Esophagus muscularis mucosa (tissue), 4 donors: ENCODE data around the gene CHGA. TPM values are rescaled to one million over a fixed set of nuclear protein-coding genes. Genes with fewer than 3 reads are reported as not detected.

Source experiments
- DNase-seq: peaks from one replicate; pipeline ENCODE4 v3.0.0-alpha.2; 2017; ENCODE audit errors: extremely low spot score
- H3K27ac ChIP-seq, 4 donors: fragments of 200-600 bp; sonication (generic); replicated peaks in 1 of 4; 1 replicate in 3 of 4; 2 replicates in 1 of 4; pipeline ENCODE4 v1.5.1; 2016 to 2019; ENCODE audit warnings: mild to moderate bottlenecking in 1 of 4
- H3K27me3 ChIP-seq, 4 donors: fragments of 200-600 bp; sonication (generic); one replicate each; pipeline versions ENCODE4 v1.5.1 to v1.6.0; 2016 to 2019
- H3K36me3 ChIP-seq, 4 donors: fragments of 200-600 bp; sonication (generic); one replicate each; pipeline ENCODE4 v1.5.1; 2016 to 2019
- H3K4me1 ChIP-seq, 4 donors: fragments of 200-600 bp; sonication (generic); one replicate each; pipeline ENCODE4 v1.5.1; 2016 to 2019
- H3K4me3 ChIP-seq, 4 donors: fragments of 200-600 bp; sonication (generic); 1 replicate in 2 of 4; 2 replicates in 2 of 4; pipeline ENCODE4 v1.5.1; 2016 to 2019; ENCODE audit warnings: mild to moderate bottlenecking in 4 of 4, moderate library complexity in 1 of 4
- H3K9me3 ChIP-seq, 4 donors: fragments of 200-600 bp; sonication (generic); 1 replicate in 3 of 4; 2 replicates in 1 of 4; pipeline ENCODE4 v1.5.1; 2016 to 2019
- CTCF ChIP-seq, 3 experiments: fragments of 200-600 bp in 2 of 3; fragments of 450-650 bp in 1 of 3; sonication (generic) in 2 of 3; IDR thresholded peaks; one replicate each; pipeline ENCODE4 v1.5.1; 2017 to 2019; ENCODE audit warnings: antibody characterized with exemption in 3 of 3, mild to moderate bottlenecking in 2 of 3, moderate library complexity in 1 of 3
- EP300 ChIP-seq: sonication (generic); formaldehyde crosslinking; IDR thresholded peaks from one replicate; pipeline ENCODE4 v1.6.1; 2017; ENCODE audit warnings: antibody characterized with exemption
- POLR2A ChIP-seq: fragments of 450-650 bp; IDR thresholded peaks from one replicate; pipeline ENCODE4 v1.6.1; 2017; ENCODE audit warnings: antibody characterized with exemption, moderate library complexity, mild to moderate bottlenecking, low read depth
- POLR2AphosphoS5 ChIP-seq, 2 donors: sonication (generic); formaldehyde crosslinking; IDR thresholded peaks; one replicate each; pipeline ENCODE4 v1.6.1; 2017; ENCODE audit warnings: antibody characterized with exemption in 2 of 2
- WGBS: methylation state at CpG from one replicate; pipeline ENCODE4 v1.1.5; 2018; 5-methylcytosine and 5-hydroxymethylcytosine counted together
- intact Hi-C: fragments of 100-400 bp; cut with DNase I; formaldehyde crosslinking; loops from one replicate; pipeline ENCODE4 v1.15.1; 2023
- total RNA-seq, 4 donors: library from RNA; depleted of rRNA; stranded (reverse); fragments of >200 nt; gene quantifications; one replicate each; pipeline versions ENCODE4 v1.1.0 to v1.2.1, GENCODE V29; 2016

CHGA gene
- total RNA-seq, 4 donors from 2014 or later: 1.2 to 2.5 (median 1.3) TPM

GRCh38 chr14:92933481-92933880 is 10.5 kb downstream of the CHGA start:
- intact Hi-C loops: no loop called here
- no peaks in the 10 kb centered on the region for H3K9me3 ChIP-seq
- no peak overlapping the region for H3K27ac ChIP-seq
- H3K4me3 ChIP-seq: no peak overlapping the region
- TF ChIP-seq POLR2AphosphoS5 (IDR thresholded peaks at IDR 0.05): no peak
- no peak for TF ChIP-seq EP300
- TF ChIP-seq POLR2A: no peak
- no peak for TF ChIP-seq CTCF (IDR thresholded peaks at IDR 0.05)
- H3K27me3 ChIP-seq: no peaks in the 10 kb centered on the region
- H3K4me1 ChIP-seq: no peaks in the 10 kb centered on the region
- peaks cover 18 to 41% (median 28%) of the 10 kb centered on the region in 4 donors for H3K36me3 ChIP-seq
- 73% methylated on average over 2 of the region's 8 CpGs for WGBS
- no peak for DNase-seq

- Histone ChIP-seq H3K9me3 (no peaks in the 10 kb centered on the region), H3K27ac (no peak overlapping the region), H3K4me3 (no peak overlapping the region), H3K27me3 (no peaks in the 10 kb centered on the region), H3K36me3 (peaks cover 18 to 48% (median 33%) of the 10 kb centered on the region in 4 donors), H3K4me1 (no peaks in the 10 kb centered on the region)
- intact Hi-C loops: no loop called here
- TF ChIP-seq CTCF (IDR thresholded peaks at IDR 0.05) (no peak), EP300 (no peak), POLR2A (no peak), POLR2AphosphoS5 (IDR thresholded peaks at IDR 0.05) (no peak)
- no peak for DNase-seq
- WGBS: 76% methylated on average over 15 of the region's 19 CpGs
Measured at GRCh38 chr14:92934196-92935085, 11.5 kb downstream of the CHGA start.

- Histone ChIP-seq H3K36me3 (peaks cover 18 to 55% (median 37%) of the 10 kb centered on the region in 4 donors), H3K4me1 (no peaks in the 10 kb centered on the region), H3K9me3 (no peaks in the 10 kb centered on the region), H3K4me3 (no peak overlapping the region), H3K27ac (no peak overlapping the region), H3K27me3 (no peaks in the 10 kb centered on the region)
- no peak for TF ChIP-seq POLR2AphosphoS5 (IDR thresholded peaks at IDR 0.05)
- WGBS: 76% methylated on average over 4 of the region's 11 CpGs
- intact Hi-C loops: no loop called here
- no peak for DNase-seq
Measured at GRCh38 chr14:92935446-92935845, 12.5 kb downstream of the CHGA start.

GRCh38 chr14:92936085-92936484 is 13.1 kb downstream of the CHGA start:
- TF ChIP-seq POLR2A (no peak), POLR2AphosphoS5 (IDR thresholded peaks at IDR 0.05) (no peak), EP300 (no peak), CTCF (IDR thresholded peaks at IDR 0.05) (no peak)
- intact Hi-C loops: no loop called here

GRCh38 chr14:92937051-92937937 is 14.3 kb downstream of the CHGA start:
- no peak overlapping the region for H3K4me3 ChIP-seq
- 93% methylated on average over 15 of the region's 16 CpGs for WGBS
- no peak for DNase-seq
- H3K36me3 ChIP-seq: peaks cover 21 to 74% (median 55%) of the 10 kb centered on the region in 4 donors
- intact Hi-C loops: no loop called here
- H3K27ac ChIP-seq: no peak overlapping the region
- TF ChIP-seq POLR2AphosphoS5 (IDR thresholded peaks at IDR 0.05) (no peak), EP300 (no peak), POLR2A (no peak), CTCF (IDR thresholded peaks at IDR 0.05) (no peak)
- no peaks in the 10 kb centered on the region for H3K27me3 ChIP-seq
- H3K4me1 ChIP-seq: no peaks in the 10 kb centered on the region
- H3K9me3 ChIP-seq: no peaks in the 10 kb centered on the region

More at GRCh38 chr14:92936085-92936484, 13.1 kb downstream of the CHGA start:
- H3K27me3 ChIP-seq: no peaks in the 10 kb centered on the region
- H3K4me1 ChIP-seq: no peaks in the 10 kb centered on the region
- no peak overlapping the region for H3K27ac ChIP-seq
- H3K4me3 ChIP-seq: no peak overlapping the region
- no peaks in the 10 kb centered on the region for H3K9me3 ChIP-seq
- no peak for DNase-seq
- H3K36me3 ChIP-seq: peaks cover 18 to 62% (median 43%) of the 10 kb centered on the region in 4 donors
- WGBS: 88% methylated on average over 6 of the region's 11 CpGs
